HFFc6 (cell line): ENCODE measurements around the gene ZBTB17. TPM values are rescaled to one million over a fixed set of nuclear protein-coding genes. Genes with fewer than 3 reads are reported as not detected.

Source experiments
- DNase-seq: peaks from one replicate; pipeline ENCODE4 v3.0.0-alpha.2; 2018
- H3K27ac Mint-ChIP-seq: 2 replicates; pipeline ENCODE4 v1.8.0; 2020; ENCODE audit warnings: mild to moderate bottlenecking, mixed read lengths
- H3K27me3 Mint-ChIP-seq: 2 replicates; pipeline ENCODE4 v1.8.0; 2021; ENCODE audit warnings: mild to moderate bottlenecking, moderate library complexity, mixed read lengths; ENCODE audit not compliant: insufficient read depth
- H3K36me3 Mint-ChIP-seq: 2 replicates; pipeline ENCODE4 v1.8.0; 2021; ENCODE audit warnings: low read depth, mixed read lengths
- H3K4me1 Mint-ChIP-seq: 2 replicates; pipeline ENCODE4 v1.8.0; 2020; ENCODE audit warnings: low read depth, mixed read lengths
- H3K4me3 Mint-ChIP-seq: 2 replicates; pipeline ENCODE4 v1.8.0; 2020; ENCODE audit warnings: mild to moderate bottlenecking, moderate library complexity, mixed read lengths
- H3K9me3 Mint-ChIP-seq: 2 replicates; pipeline ENCODE4 v1.8.0; 2020; ENCODE audit warnings: mild to moderate bottlenecking, mixed read lengths
- CTCF ChIP-seq: fragments of 200-600 bp; sonication (generic); IDR thresholded peaks from 2 replicates; pipeline ENCODE4 v1.5.0; 2021; ENCODE audit warnings: antibody characterized with exemption, mild to moderate bottlenecking
- total RNA-seq, 6 experiments: library from RNA; stranded (reverse); fragmentation: NEBNext Ultra II Directional; extraction: Animal tissue kit (Norgen Biotek cat#: 25700); gene quantifications; 2 replicates in 1 of 6; 3 replicates in 5 of 6; pipeline ENCODE4 v1.2.3, GENCODE V29; 2021

ZBTB17 gene
- total RNA-seq, 6 experiments from 2014 or later: 22.5 to 25.4 (median 24.1) TPM

DNA sequence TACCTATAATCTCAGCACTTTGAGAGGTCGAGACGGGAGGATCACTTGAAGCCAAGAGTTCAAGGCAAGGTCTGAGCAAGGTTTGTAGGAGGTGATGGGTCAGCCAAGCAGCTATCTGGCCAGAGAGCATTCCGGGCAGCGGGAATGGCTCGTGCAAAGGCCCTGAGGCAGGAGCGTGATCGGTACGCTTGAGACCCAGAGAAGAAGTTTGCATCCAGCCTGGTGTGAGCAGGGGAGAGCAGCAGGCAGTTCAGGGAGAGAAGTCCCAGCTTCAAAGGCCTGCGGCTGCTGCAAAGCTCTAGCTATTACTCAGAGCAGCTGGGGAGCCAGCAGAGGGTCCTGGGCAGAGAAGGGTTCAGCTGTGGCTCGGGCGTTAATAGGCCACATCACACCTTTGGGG, 23.0 kb upstream of the ZBTB17 start:
- TF ChIP-seq CTCF: no peak
- no peak overlapping the region for H3K27ac Mint-ChIP-seq
- no peak for DNase-seq
- H3K9me3 Mint-ChIP-seq: no peaks in the 10 kb centered on the region
- H3K4me1 Mint-ChIP-seq: no peaks in the 10 kb centered on the region
- no peaks in the 10 kb centered on the region for H3K36me3 Mint-ChIP-seq
- no peak overlapping the region for H3K4me3 Mint-ChIP-seq
- H3K27me3 Mint-ChIP-seq: peaks cover 11% of the 10 kb centered on the region

- H3K4me1 Mint-ChIP-seq: no peaks in the 10 kb centered on the region
- no peak for TF ChIP-seq CTCF
- H3K4me3 Mint-ChIP-seq: no peak overlapping the region
- no peaks in the 10 kb centered on the region for H3K9me3 Mint-ChIP-seq
- DNase-seq: no peak
- H3K27ac Mint-ChIP-seq: no peak overlapping the region
- H3K27me3 Mint-ChIP-seq: peaks cover 11% of the 10 kb centered on the region
- H3K36me3 Mint-ChIP-seq: no peaks in the 10 kb centered on the region
Measured at GRCh38 chr1:15997637-15998280, 21.9 kb upstream of the ZBTB17 start.

DNA sequence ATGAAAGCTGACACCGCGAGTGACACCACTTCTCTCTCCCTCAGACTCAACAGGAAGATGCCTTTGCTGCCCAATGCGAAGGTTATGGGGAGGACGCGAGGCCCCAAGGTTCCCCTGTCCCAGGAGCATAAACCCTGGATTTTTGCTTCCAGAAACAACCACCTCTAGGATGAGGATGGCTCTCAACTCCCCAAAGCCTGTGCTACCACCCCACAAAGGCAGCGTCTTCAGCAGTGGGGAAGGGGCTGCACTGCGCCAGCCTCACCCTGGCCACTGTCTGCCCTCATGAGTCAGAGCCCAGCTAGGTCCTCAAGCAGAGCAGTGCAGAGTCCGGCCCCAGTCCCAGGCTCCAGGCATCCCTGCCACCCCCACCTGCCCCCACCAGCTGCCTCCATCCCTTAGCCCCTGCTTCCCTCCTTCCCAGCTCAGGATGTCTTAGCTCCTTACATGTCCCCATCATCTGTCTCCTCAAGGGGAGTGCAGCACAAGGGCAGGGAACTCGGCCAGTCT, 21.2 kb upstream of the ZBTB17 start:
- Mint-ChIP-seq H3K4me1 (no peaks in the 10 kb centered on the region), H3K27me3 (peaks cover 11% of the 10 kb centered on the region)

GRCh38 chr1:15994590-15995351, 18.9 kb upstream of the ZBTB17 start:
- Mint-ChIP-seq H3K27ac (no peak overlapping the region), H3K4me1 (no peaks in the 10 kb centered on the region), H3K36me3 (no peaks in the 10 kb centered on the region), H3K27me3 (peaks cover 11% of the 10 kb centered on the region; the same call in 1 of the 2 replicates), H3K4me3 (no peak overlapping the region), H3K9me3 (no peaks in the 10 kb centered on the region)
- peak; percentile 50 for DNase-seq
- TF ChIP-seq CTCF: peak; percentile 91

More for the DNA sequence above, 21.2 kb upstream of the ZBTB17 start:
- no peak for DNase-seq
- TF ChIP-seq CTCF: no peak
- Mint-ChIP-seq H3K9me3 (no peaks in the 10 kb centered on the region), H3K27ac (no peak overlapping the region), H3K36me3 (no peaks in the 10 kb centered on the region), H3K4me3 (no peak overlapping the region)

DNA sequence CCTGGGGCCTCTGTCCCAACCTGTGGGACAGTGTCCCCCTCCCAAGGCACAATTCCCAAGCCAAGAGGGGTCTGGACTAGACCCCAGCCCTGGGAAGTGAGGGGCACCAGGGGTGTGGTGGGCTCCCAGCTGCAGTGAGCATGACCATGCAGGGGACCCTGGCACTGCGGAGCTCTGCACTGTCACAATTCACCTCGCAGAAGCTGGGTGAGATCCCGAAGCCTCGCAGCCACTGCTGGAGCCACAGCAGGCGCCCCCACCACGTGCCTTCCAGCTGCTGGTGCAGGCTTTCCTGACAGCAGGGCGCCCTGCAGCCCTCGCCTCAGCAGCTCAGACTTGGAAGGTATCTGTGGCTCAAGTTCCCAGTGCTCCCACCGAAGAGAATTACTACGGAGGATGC, 18.2 kb upstream of the ZBTB17 start:
- Mint-ChIP-seq H3K9me3 (no peaks in the 10 kb centered on the region), H3K4me3 (no peak overlapping the region), H3K27ac (no peak overlapping the region), H3K36me3 (no peaks in the 10 kb centered on the region), H3K27me3 (peaks cover 11% of the 10 kb centered on the region; the same call in 1 of the 2 replicates), H3K4me1 (no peaks in the 10 kb centered on the region)
- no peak for TF ChIP-seq CTCF
- no peak for DNase-seq
